A673 (cell line): ENCODE data around the gene CDH20. TPM values are rescaled to one million over a fixed set of nuclear protein-coding genes. Genes with fewer than 3 reads are reported as not detected.

Experiments used
- BruUV-seq: library from RNA; stranded (reverse); fragments of 400-500 nt; replicated peaks from 2 replicates; lab custom pipeline; 2021; lab: Mats Ljungman, UMichigan
- CTCF ChIA-PET: fragments of 300-600 bp; sonication (Branson Sonifier 250); formaldehyde crosslinking; loops from one replicate; lab custom pipeline; 2022; ENCODE audit warnings: antibody characterized with exemption; lab: Charles Lee
- POLR2A ChIA-PET: fragments of 300-600 bp; sonication (Branson Sonifier 250); formaldehyde crosslinking; loops from one replicate; lab custom pipeline; 2022; ENCODE audit warnings: antibody characterized with exemption; ENCODE audit not compliant: low non-redundant PET; lab: Charles Lee
- DNase-seq: peaks from one replicate; pipeline ENCODE4 v3.0.0-alpha.2; 2015; ENCODE audit warnings: low spot score
- H3K27ac ChIP-seq: fragments of 200-600 bp; sonication (generic); 2 replicates; pipeline ENCODE4 v1.5.1; 2016; ENCODE audit warnings: mixed run types, low read depth, mild to moderate bottlenecking, mixed read lengths, antibody characterized with exemption, low read length; ENCODE audit not compliant: poor library complexity, severe bottlenecking
- H3K27me3 ChIP-seq: fragments of 200-600 bp; sonication (generic); replicated peaks from 2 replicates; pipeline ENCODE4 v1.6.1; 2017; ENCODE audit warnings: mixed run types, low read depth, mild to moderate bottlenecking, mixed read lengths, antibody characterized with exemption, low read length; ENCODE audit not compliant: insufficient read depth, poor library complexity
- H3K36me3 ChIP-seq: fragments of 200-600 bp; sonication (generic); 2 replicates; pipeline ENCODE4 v1.6.1; 2016; ENCODE audit warnings: mixed run types, mild to moderate bottlenecking, mixed read lengths, antibody characterized with exemption, low read length; ENCODE audit not compliant: insufficient read depth, poor library complexity, severe bottlenecking
- H3K4me1 ChIP-seq: fragments of 200-600 bp; sonication (generic); 2 replicates; pipeline ENCODE4 v1.6.1; 2017; ENCODE audit warnings: mixed run types, mild to moderate bottlenecking, mixed read lengths, antibody characterized with exemption, low read length; ENCODE audit not compliant: insufficient read depth, poor library complexity, severe bottlenecking
- H3K4me3 ChIP-seq: fragments of 200-600 bp; sonication (generic); 2 replicates; pipeline ENCODE4 v1.5.1; 2016; ENCODE audit warnings: low read depth, mixed run types, mild to moderate bottlenecking, mixed read lengths, low read length; ENCODE audit not compliant: poor library complexity, severe bottlenecking
- H3K9me3 ChIP-seq: fragments of 200-600 bp; sonication (generic); 2 replicates; pipeline ENCODE4 v1.6.1; 2016; ENCODE audit warnings: mixed run types, low read depth, mild to moderate bottlenecking, mixed read lengths, antibody characterized with exemption, low read length; ENCODE audit not compliant: poor library complexity, severe bottlenecking
- CTCF ChIP-seq: fragments of 300-800, 200-600 bp; sonication (generic); conservative IDR thresholded peaks from 2 replicates; pipeline ENCODE4 v1.5.1; 2017; ENCODE audit warnings: low read depth, mild to moderate bottlenecking, antibody characterized with exemption, low read length, moderate library complexity, mixed read lengths
- EZH2 ChIP-seq: fragments of 200-600 bp; sonication (generic); IDR thresholded peaks from 2 replicates; pipeline ENCODE4 v1.6.1; 2017; ENCODE audit warnings: borderline replicate concordance, low read depth, mild to moderate bottlenecking, mixed read lengths, antibody characterized with exemption, low read length; ENCODE audit not compliant: poor library complexity, severe bottlenecking
- intact Hi-C: fragments of 100-400 bp; cut with micrococcal nuclease; formaldehyde crosslinking; loops from one replicate; pipeline ENCODE4 v1.10.0; 2022; ENCODE audit not compliant: unreplicated experiment
- total RNA-seq: library from RNA; stranded (reverse); gene quantifications from 2 replicates; pipeline ENCODE4 v1.2.3, GENCODE V29; 2021

Gene CDH20
- total RNA-seq, 1 experiment from 2014 or later: 0.21 TPM

- ChIA-PET POLR2A (no interaction called here), CTCF (no interaction called here)
- H3K4me1 ChIP-seq: no peaks in the 10 kb centered on the region
- no peak for TF ChIP-seq EZH2
- no peak for TF ChIP-seq CTCF
- H3K9me3 ChIP-seq: no peaks in the 10 kb centered on the region
- no peaks in the 10 kb centered on the region for H3K36me3 ChIP-seq
- no peak overlapping the region for H3K27ac ChIP-seq
- DNase-seq: no peak
- no TSS peak for BruUV-seq
- H3K4me3 ChIP-seq: no peak overlapping the region
- H3K27me3 ChIP-seq: no peaks in the 10 kb centered on the region
- intact Hi-C loops: no loop called here
Observed at GRCh38 chr18:61578846-61579245, 245.6 kb downstream of the CDH20 start.

GRCh38 chr18:61579581-61579980 is 246.4 kb downstream of the CDH20 start:
- no peak overlapping the region for H3K4me3 ChIP-seq
- H3K27me3 ChIP-seq: no peaks in the 10 kb centered on the region
- TF ChIP-seq EZH2: no peak
- no peak for TF ChIP-seq CTCF
- no peak for DNase-seq
- H3K27ac ChIP-seq: no peak overlapping the region
- POLR2A ChIA-PET: no interaction called here
- intact Hi-C loops: no loop called here
- no peaks in the 10 kb centered on the region for H3K36me3 ChIP-seq
- no peaks in the 10 kb centered on the region for H3K4me1 ChIP-seq
- no TSS peak for BruUV-seq
- CTCF ChIA-PET: no interaction called here
- H3K9me3 ChIP-seq: no peaks in the 10 kb centered on the region

GRCh38 chr18:61580046-61580445 is 246.8 kb downstream of the CDH20 start:
- H3K27ac ChIP-seq: no peak overlapping the region
- intact Hi-C loops: loop anchor here (5.0 kb wide), 1 partner anchor 57 kb away; no protein-coding TSS in a partner anchor
- ChIA-PET CTCF (interaction anchor here (0.5 kb wide), 1 partner anchor 630 kb away, joined by 3 read pairs; no protein-coding TSS in a partner anchor), POLR2A (no interaction called here)
- no peak overlapping the region for H3K4me3 ChIP-seq
- H3K27me3 ChIP-seq: no peaks in the 10 kb centered on the region
- TF ChIP-seq EZH2 (no peak), CTCF (no peak)
- no peak for DNase-seq
- H3K36me3 ChIP-seq: no peaks in the 10 kb centered on the region
- H3K4me1 ChIP-seq: no peaks in the 10 kb centered on the region
- BruUV-seq: no TSS peak
- H3K9me3 ChIP-seq: no peaks in the 10 kb centered on the region
